ENCODE data around the gene TUBGCP6.

DNA sequence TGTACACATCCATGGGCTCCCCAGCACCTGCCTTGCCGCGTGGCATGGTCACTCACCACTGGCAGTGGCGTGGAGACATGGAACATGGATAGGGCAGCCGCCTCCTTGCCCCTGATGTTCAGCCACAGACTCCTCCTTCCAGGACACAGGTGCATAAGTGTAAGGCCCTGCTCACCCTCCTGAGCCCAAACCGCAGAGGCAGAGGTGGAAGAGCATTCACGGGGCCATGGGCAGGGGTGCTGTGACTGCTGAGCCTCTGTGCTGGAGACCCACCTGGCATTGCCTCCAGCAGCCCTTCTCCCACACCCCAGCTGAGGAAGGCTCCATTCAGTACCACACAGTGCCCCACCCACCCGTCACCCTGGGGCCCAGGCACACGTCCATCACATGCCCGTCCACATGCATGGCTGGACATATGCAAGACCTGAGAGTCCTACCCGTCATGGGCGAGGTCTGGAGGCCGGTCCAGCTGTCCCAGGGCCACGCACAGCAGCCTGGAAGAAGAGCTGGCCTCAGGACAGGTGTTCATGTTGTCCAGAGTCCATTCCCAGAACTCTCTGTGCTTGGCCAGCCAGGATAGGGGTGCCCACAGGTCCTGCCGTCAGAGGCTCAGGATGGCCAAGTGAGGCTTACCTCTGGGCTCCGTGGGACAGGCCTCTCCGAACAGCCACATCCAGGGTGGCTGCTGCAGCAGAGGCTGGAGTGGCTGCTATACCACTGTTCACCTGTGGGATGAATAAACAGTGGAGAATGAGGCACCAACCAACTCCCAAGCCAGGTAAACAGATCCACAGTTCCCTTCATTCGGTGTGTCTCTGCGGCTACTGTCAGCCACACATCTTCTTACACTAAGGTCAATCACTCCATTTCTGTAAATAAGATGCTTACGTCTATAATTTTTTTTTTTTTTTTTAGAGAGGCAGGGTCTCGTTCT lies 1.7 kb upstream of the TUBGCP6 start:
- TF ChIP-seq, protein P1, sequence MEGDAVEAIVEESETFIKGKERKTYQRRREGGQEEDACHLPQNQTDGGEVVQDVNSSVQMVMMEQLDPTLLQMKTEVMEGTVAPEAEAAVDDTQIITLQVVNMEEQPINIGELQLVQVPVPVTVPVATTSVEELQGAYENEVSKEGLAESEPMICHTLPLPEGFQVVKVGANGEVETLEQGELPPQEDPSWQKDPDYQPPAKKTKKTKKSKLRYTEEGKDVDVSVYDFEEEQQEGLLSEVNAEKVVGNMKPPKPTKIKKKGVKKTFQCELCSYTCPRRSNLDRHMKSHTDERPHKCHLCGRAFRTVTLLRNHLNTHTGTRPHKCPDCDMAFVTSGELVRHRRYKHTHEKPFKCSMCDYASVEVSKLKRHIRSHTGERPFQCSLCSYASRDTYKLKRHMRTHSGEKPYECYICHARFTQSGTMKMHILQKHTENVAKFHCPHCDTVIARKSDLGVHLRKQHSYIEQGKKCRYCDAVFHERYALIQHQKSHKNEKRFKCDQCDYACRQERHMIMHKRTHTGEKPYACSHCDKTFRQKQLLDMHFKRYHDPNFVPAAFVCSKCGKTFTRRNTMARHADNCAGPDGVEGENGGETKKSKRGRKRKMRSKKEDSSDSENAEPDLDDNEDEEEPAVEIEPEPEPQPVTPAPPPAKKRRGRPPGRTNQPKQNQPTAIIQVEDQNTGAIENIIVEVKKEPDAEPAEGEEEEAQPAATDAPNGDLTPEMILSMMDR (IDR thresholded peaks at IDR 0.05; ENCODE audit: poor library complexity, severe bottlenecking), result peak; percentile 40
- no peak for TF ChIP-seq EP300 (conservative IDR thresholded peaks at IDR 0.05; ENCODE audit: poor library complexity, severe bottlenecking)
- TF ChIP-seq EZH2 (IDR thresholded peaks at IDR 0.05; ENCODE audit: borderline replicate concordance, insufficient read depth, low read length, poor library complexity, severe bottlenecking), result no peak
- TF ChIP-seq POLR2AphosphoS5 (IDR thresholded peaks at IDR 0.05), result no peak
- TF ChIP-seq RAD21 (conservative IDR thresholded peaks at IDR 0.05), result no peak

All from neural cell (in vitro differentiated cells).